Activated CD4-positive, alpha-beta T cell treated with anti-CD3 and anti-CD28 coated beads, Interleukin-2, Interleukin-4, amounts not matched to agents 100 ng/mL and 50 ng/mL, durations not matched to agents 16 hours and 8 hours (primary cell): ENCODE measurements around the gene TBCD.

ENCODE experiments used
- DNase-seq: peaks from one replicate; pipeline ENCODE4 v3.0.0-alpha.2; 2020; ENCODE audit warnings: low spot score

TBCD gene

GRCh38 chr17:82888583-82889495 is 137.0 kb downstream of the TBCD start:
- DNase-seq, result no peak

GRCh38 chr17:82889496-82890338 is 137.9 kb downstream of the TBCD start:
- no peak for DNase-seq

- DNase-seq, result no peak
Measured at GRCh38 chr17:82890339-82890730, 138.5 kb downstream of the TBCD start.

GRCh38 chr17:82890926-82891678 is 139.2 kb downstream of the TBCD start:
- DNase-seq, result no peak

GRCh38 chr17:82891911-82892310 is 140.0 kb downstream of the TBCD start:
- no peak for DNase-seq

- peak; percentile 35 for DNase-seq
Measured at GRCh38 chr17:82892899-82893565, 141.2 kb downstream of the TBCD start.

- DNase-seq, result no peak
Measured at GRCh38 chr17:82893779-82894178, 141.9 kb downstream of the TBCD start.

- no peak for DNase-seq
Measured at GRCh38 chr17:82894389-82894788, 142.5 kb downstream of the TBCD start.

- no peak for DNase-seq
Measured at GRCh38 chr17:82895087-82895486, 143.2 kb downstream of the TBCD start.

GRCh38 chr17:82896071-82897000 is 144.5 kb downstream of the TBCD start:
- no peak for DNase-seq

GRCh38 chr17:82897514-82898249 is 145.8 kb downstream of the TBCD start:
- no peak for DNase-seq

- no peak for DNase-seq
Measured at GRCh38 chr17:82898976-82899514, 147.2 kb downstream of the TBCD start.

- DNase-seq, result no peak
Measured at GRCh38 chr17:82899941-82900340, 148.1 kb downstream of the TBCD start.

- no peak for DNase-seq
Measured at GRCh38 chr17:82900741-82901140, 148.9 kb downstream of the TBCD start.

- no peak for DNase-seq
Measured at GRCh38 chr17:82901356-82901755, 149.5 kb downstream of the TBCD start.

- DNase-seq, result no peak
Measured at GRCh38 chr17:82901856-82902255, 150.0 kb downstream of the TBCD start.

GRCh38 chr17:82902972-82903874 is 151.4 kb downstream of the TBCD start:
- no peak for DNase-seq

- no peak for DNase-seq
Measured at GRCh38 chr17:82905130-82905529, 153.3 kb downstream of the TBCD start.
